PFSK-1 (cell line): ENCODE data around the gene PGP.

Experiments
- FOXP2 ChIP-seq: optimal IDR thresholded peaks from 2 replicates; pipeline ENCODE3; 2011; ENCODE audit warnings: borderline replicate concordance, control low read depth, inconsistent platforms; ENCODE audit not compliant: insufficient read depth; ENCODE audit errors: extremely low read length, extremely low read depth
- POLR2AphosphoS5 ChIP-seq: IDR thresholded peaks from 2 replicates; pipeline ENCODE4 v1.6.1; 2012; ENCODE audit warnings: low read depth, mild to moderate bottlenecking, control low read depth, low read length, moderate library complexity
- REST ChIP-seq, 2 experiments: IDR thresholded peaks; 2 replicates each; pipeline versions ENCODE4 v1.6.1 to v1.8.0; 2011 to 2012; ENCODE audit warnings: low read depth in 2 of 2, low read length in 2 of 2, control low read depth in 1 of 2, inconsistent platforms in 1 of 2, mild to moderate bottlenecking in 1 of 2, moderate library complexity in 1 of 2; ENCODE audit not compliant: insufficient read depth in 1 of 2
- SIN3A ChIP-seq: IDR thresholded peaks from 2 replicates; pipeline ENCODE4 v1.6.1; 2012; ENCODE audit warnings: mild to moderate bottlenecking, low read length, moderate library complexity, borderline replicate concordance; ENCODE audit not compliant: insufficient read depth
- TAF1 ChIP-seq: IDR thresholded peaks from 2 replicates; pipeline ENCODE4 v1.6.1; 2012; ENCODE audit warnings: low read length, control low read depth, borderline replicate concordance; ENCODE audit not compliant: insufficient read depth

PGP gene

GRCh38 chr16:2196981-2197511, 17.6 kb downstream of the PGP start:
- TF ChIP-seq POLR2AphosphoS5 (no peak), SIN3A (no peak), TAF1 (no peak), REST (IDR thresholded peaks at IDR 0.05; ENCODE audit: insufficient read depth in 1 of 2, low read depth in 2 of 2, low read length in 2 of 2) (no peak), FOXP2 (no peak)

GRCh38 chr16:2196162-2196980, 18.3 kb downstream of the PGP start, which contains the start of gene CASKIN1:
CASKIN1 (minus strand) TSS chr16:2196605; CDS start chr16:2196432, 173 bp downstream.
- TF ChIP-seq POLR2AphosphoS5 (no peak), TAF1 (no peak), FOXP2 (no peak)

GRCh38 chr16:2195322-2196161, 19.1 kb downstream of the PGP start:
- TF ChIP-seq FOXP2 (no peak), SIN3A (no peak), REST (IDR thresholded peaks at IDR 0.05; ENCODE audit: insufficient read depth in 1 of 2, low read depth in 2 of 2, low read length in 2 of 2) (no peak), POLR2AphosphoS5 (no peak), TAF1 (no peak)

- TF ChIP-seq SIN3A = no peak
- TF ChIP-seq FOXP2 = peak; percentile 31
- no peak for TF ChIP-seq TAF1
Measured at GRCh38 chr16:2194852-2195321, 19.8 kb downstream of the PGP start.

GRCh38 chr16:2194166-2194834, 20.3 kb downstream of the PGP start:
- TF ChIP-seq TAF1 (no peak), REST (IDR thresholded peaks at IDR 0.05; ENCODE audit: insufficient read depth in 1 of 2, low read depth in 2 of 2, low read length in 2 of 2) (no peak), SIN3A (no peak), POLR2AphosphoS5 (no peak), FOXP2 (no peak)
